Activated naive CD4-positive, alpha-beta T cell treated with anti-CD3 and anti-CD28 coated beads, Interleukin-2, amount 50 U/mL, for 16 hours (primary cell): Measurements from ENCODE around the gene KAZALD1.

Experiments
- DNase-seq: peaks from one replicate; pipeline ENCODE4 v3.0.0-alpha.2; 2020

KAZALD1 gene

GRCh38 chr10:101069441-101069840, 7.7 kb downstream of the KAZALD1 start:
- no peak for DNase-seq

- DNase-seq: no peak
These were observed 8.3 kb downstream of the KAZALD1 start for GRCh38 chr10:101070098-101070497.

- peak; percentile 44 for DNase-seq
These were observed 9.6 kb downstream of the KAZALD1 start for GRCh38 chr10:101071267-101071884.

- DNase-seq: no peak
These were observed 10.2 kb downstream of the KAZALD1 start for GRCh38 chr10:101071885-101072433.

GRCh38 chr10:101072923-101073322, 11.1 kb downstream of the KAZALD1 start:
- DNase-seq: no peak

- DNase-seq: no peak
These were observed 11.8 kb downstream of the KAZALD1 start for GRCh38 chr10:101073631-101074030.

GRCh38 chr10:101075775-101076174, 14.0 kb downstream of the KAZALD1 start:
- DNase-seq: no peak

GRCh38 chr10:101076630-101077029, 14.8 kb downstream of the KAZALD1 start:
- DNase-seq: no peak

- no peak for DNase-seq
These were observed 18.1 kb downstream of the KAZALD1 start for GRCh38 chr10:101079874-101080273.

GRCh38 chr10:101080933-101081931, 19.4 kb downstream of the KAZALD1 start:
- DNase-seq: no peak

GRCh38 chr10:101085846-101086245, 24.1 kb downstream of the KAZALD1 start:
- no peak for DNase-seq

GRCh38 chr10:101087376-101087775, 25.6 kb downstream of the KAZALD1 start:
- DNase-seq: no peak

- no peak for DNase-seq
These were observed 26.2 kb downstream of the KAZALD1 start for GRCh38 chr10:101087965-101088364.

GRCh38 chr10:101089520-101090299, 27.9 kb downstream of the KAZALD1 start:
- DNase-seq: no peak

- DNase-seq: no peak
These were observed 28.8 kb downstream of the KAZALD1 start for GRCh38 chr10:101090597-101090996.

GRCh38 chr10:101091546-101092290, 29.9 kb downstream of the KAZALD1 start:
- no peak for DNase-seq

GRCh38 chr10:101092881-101093354, 31.1 kb downstream of the KAZALD1 start:
- no peak for DNase-seq

- no peak for DNase-seq
These were observed 32.5 kb downstream of the KAZALD1 start for GRCh38 chr10:101094121-101094879.

- DNase-seq: no peak
These were observed 33.2 kb downstream of the KAZALD1 start for GRCh38 chr10:101095004-101095403.

- DNase-seq: peak; percentile 72
These were observed 33.9 kb downstream of the KAZALD1 start for GRCh38 chr10:101095550-101096213.

GRCh38 chr10:101096378-101096777, 34.6 kb downstream of the KAZALD1 start:
- no peak for DNase-seq
